GM12878 (cell line): ENCODE data around the gene SMIM28. TPM values are rescaled to one million over a fixed set of nuclear protein-coding genes. Genes with fewer than 3 reads are reported as not detected.

Experiments
- ATAC-seq: fragments of 200-7000 bp; cut with Tn5 transposase; 3 replicates; pipeline ENCODE4 v1.9.1; 2020; ENCODE audit warnings: mild to moderate bottlenecking, moderate library complexity
- BruUV-seq: library from RNA; stranded (reverse); fragments of 400-500 nt; replicated peaks from 2 replicates; lab custom pipeline; 2021; lab: Mats Ljungman, UMichigan
- CTCF ChIA-PET: fragments of 300-600 bp; sonication (Branson Sonifier 250); formaldehyde crosslinking; extraction: SDS; loops from one replicate; lab custom pipeline; 2021; ENCODE audit warnings: inconsistent platforms; lab: Yijun Ruan, JAX
- POLR2A ChIA-PET: fragments of 350-600 bp; formaldehyde crosslinking; extraction: SDS; loops from one replicate; lab custom pipeline; 2021; ENCODE audit warnings: inconsistent platforms; lab: Charles Lee
- RAD21 ChIA-PET: fragments of 300-600 bp; sonication (Branson Sonifier 250); formaldehyde crosslinking; loops from one replicate; lab custom pipeline; 2023; ENCODE audit warnings: antibody characterized with exemption; ENCODE audit not compliant: unreplicated experiment; lab: Charles Lee
- SMC1A ChIA-PET: fragments of 300-600 bp; sonication (Branson Sonifier 250); formaldehyde crosslinking; loops from one replicate; lab custom pipeline; 2023; ENCODE audit not compliant: unreplicated experiment, uncharacterized antibody; lab: Charles Lee
- DNase-seq: peaks from one replicate; pipeline ENCODE4 v3.0.0-alpha.2; 2011; ENCODE audit warnings: low read depth, low spot score
- FAIRE-seq: peaks from 3 replicates; lab custom pipeline; 2011; peaks lifted over from hg19 to GRCh38; lab: Jason Lieb, UNC
- H2AFZ ChIP-seq: 2 replicates; pipeline ENCODE4 v1.6.0; 2011; ENCODE audit warnings: low read depth, low read length, control low read depth; ENCODE audit not compliant: control insufficient read depth
- H3K27ac ChIP-seq: 2 replicates; pipeline ENCODE4 v1.5.1; 2011; ENCODE audit warnings: control low read depth; ENCODE audit not compliant: control insufficient read depth, insufficient read depth
- H3K27me3 ChIP-seq, 2 experiments: replicated peaks in 1 of 2; 2 replicates each; pipeline versions ENCODE4 v1.6.0 to v1.6.1; 2011; ENCODE audit warnings: low read length in 1 of 2; ENCODE audit not compliant: control insufficient read depth in 2 of 2, insufficient read depth in 2 of 2
- H3K36me3 ChIP-seq, 2 experiments: 2 replicates each; pipeline ENCODE4 v1.5.1; 2011; ENCODE audit warnings: low read length in 1 of 2; ENCODE audit not compliant: control insufficient read depth in 2 of 2, insufficient read depth in 2 of 2
- H3K4me1 ChIP-seq: 2 replicates; pipeline ENCODE4 v1.6.1; 2011; ENCODE audit warnings: mild to moderate bottlenecking, low read length, moderate library complexity, mixed read lengths; ENCODE audit not compliant: control insufficient read depth, insufficient read depth
- H3K4me2 ChIP-seq: 2 replicates; pipeline ENCODE4 v1.6.0; 2011; ENCODE audit warnings: control low read depth; ENCODE audit not compliant: control insufficient read depth, insufficient read depth
- H3K4me3 ChIP-seq: fragments of 200-600 bp; sonication (generic); 2 replicates; pipeline ENCODE4 v1.5.1; 2016
- H3K79me2 ChIP-seq: 2 replicates; pipeline ENCODE4 v1.6.0; 2011; ENCODE audit warnings: low read length; ENCODE audit not compliant: control insufficient read depth, insufficient read depth
- H3K9ac ChIP-seq: 2 replicates; pipeline ENCODE4 v1.8.0; 2011; ENCODE audit warnings: low read length, control low read depth, mixed read lengths; ENCODE audit not compliant: control insufficient read depth, insufficient read depth
- H3K9me3 ChIP-seq: replicated peaks from 3 replicates; pipeline ENCODE4 v1.5.1; 2011; ENCODE audit warnings: mild to moderate bottlenecking, low read length; ENCODE audit not compliant: control insufficient read depth, insufficient read depth
- H4K20me1 ChIP-seq: 2 replicates; pipeline ENCODE4 v1.6.0; 2011; ENCODE audit not compliant: control insufficient read depth, insufficient read depth
- ATF7 ChIP-seq: fragments of 450-650 bp; IDR thresholded peaks from 2 replicates; pipeline ENCODE4 v1.6.1; 2016; ENCODE audit warnings: low read depth, mild to moderate bottlenecking
- CBFB ChIP-seq: IDR thresholded peaks from 2 replicates; pipeline ENCODE4 v1.6.1; 2016; ENCODE audit warnings: antibody characterized with exemption, low read depth
- NFIC ChIP-seq: IDR thresholded peaks from 2 replicates; pipeline ENCODE4 v1.6.1; 2012; ENCODE audit warnings: low read depth, mild to moderate bottlenecking, inconsistent platforms, low read length, moderate library complexity
- SPI1 ChIP-seq: IDR thresholded peaks from 2 replicates; pipeline ENCODE4 v1.6.1; 2011; ENCODE audit warnings: low read depth, mild to moderate bottlenecking, low read length, moderate library complexity, borderline replicate concordance; ENCODE audit not compliant: insufficient read depth
- WGBS: methylation state at CpG from one replicate; pipeline ENCODE4 v1.1.6; 2016; ENCODE audit warnings: low lambda C conversion rate; ENCODE audit not compliant: insufficient replicate concordance, insufficient coverage; ENCODE audit errors: missing lambda C conversion rate; 5-methylcytosine and 5-hydroxymethylcytosine counted together
- in situ Hi-C: fragments of 300-500 bp; cut with MboI; formaldehyde crosslinking; loops from 9 replicates; pipeline ENCODE4 v1.14.3; 2018; ENCODE audit warnings: mixed read lengths
- intact Hi-C: fragments of 100-400 bp; cut with micrococcal nuclease; formaldehyde crosslinking; loops from one replicate; pipeline ENCODE4 v1.14.2; 2022; ENCODE audit not compliant: unreplicated experiment
- polyA plus RNA-seq, 11 experiments: library from polyadenylated mRNA; depleted of rRNA in 4 of 11; unstranded in 6 of 11; stranded (reverse) in 5 of 11; fragments of >200 nt; fragmentation: Nextera tagmentation in 4 of 11; fragmentation: Illumina TruSeq in 1 of 11; extraction: Ambion mirVana in 4 of 11; extraction: Trizol in 1 of 11; gene quantifications; 1 replicate in 1 of 11; 2 replicates in 10 of 11; pipeline versions ENCODE4 v1.2.1 to v1.2.3, GENCODE V29; 2011 to 2016; ENCODE audit warnings: inconsistent platforms in 2 of 11, missing spikeins in 2 of 11, low read depth in 1 of 11
- total RNA-seq, 4 experiments: library from RNA; depleted of rRNA in 3 of 4; stranded (reverse); fragments of >200 nt in 3 of 4; fragmentation: Illumina TruSeq in 1 of 4; extraction: Trizol in 1 of 4; gene quantifications; 2 replicates each; pipeline versions ENCODE4 v1.2.1 to v1.2.3, GENCODE V29; 2013 to 2021
- TF ChIP-seq, protein P1 (sequence below): IDR thresholded peaks from 2 replicates; pipeline ENCODE4 v1.6.1; 2012; ENCODE audit warnings: low read depth, low read length, improper control_type of control experiment
- TF ChIP-seq, protein P2 (sequence below): fragments of 450-650 bp; IDR thresholded peaks from 2 replicates; pipeline ENCODE4 v1.6.1; 2016; ENCODE audit warnings: mild to moderate bottlenecking, moderate library complexity, borderline replicate concordance

Gene SMIM28
- total and polyA plus RNA-seq, 10 of the 15 experiments (the other 5 are each of a cell fraction or from before 2014, with no cell fraction given) = not detected

DNA sequence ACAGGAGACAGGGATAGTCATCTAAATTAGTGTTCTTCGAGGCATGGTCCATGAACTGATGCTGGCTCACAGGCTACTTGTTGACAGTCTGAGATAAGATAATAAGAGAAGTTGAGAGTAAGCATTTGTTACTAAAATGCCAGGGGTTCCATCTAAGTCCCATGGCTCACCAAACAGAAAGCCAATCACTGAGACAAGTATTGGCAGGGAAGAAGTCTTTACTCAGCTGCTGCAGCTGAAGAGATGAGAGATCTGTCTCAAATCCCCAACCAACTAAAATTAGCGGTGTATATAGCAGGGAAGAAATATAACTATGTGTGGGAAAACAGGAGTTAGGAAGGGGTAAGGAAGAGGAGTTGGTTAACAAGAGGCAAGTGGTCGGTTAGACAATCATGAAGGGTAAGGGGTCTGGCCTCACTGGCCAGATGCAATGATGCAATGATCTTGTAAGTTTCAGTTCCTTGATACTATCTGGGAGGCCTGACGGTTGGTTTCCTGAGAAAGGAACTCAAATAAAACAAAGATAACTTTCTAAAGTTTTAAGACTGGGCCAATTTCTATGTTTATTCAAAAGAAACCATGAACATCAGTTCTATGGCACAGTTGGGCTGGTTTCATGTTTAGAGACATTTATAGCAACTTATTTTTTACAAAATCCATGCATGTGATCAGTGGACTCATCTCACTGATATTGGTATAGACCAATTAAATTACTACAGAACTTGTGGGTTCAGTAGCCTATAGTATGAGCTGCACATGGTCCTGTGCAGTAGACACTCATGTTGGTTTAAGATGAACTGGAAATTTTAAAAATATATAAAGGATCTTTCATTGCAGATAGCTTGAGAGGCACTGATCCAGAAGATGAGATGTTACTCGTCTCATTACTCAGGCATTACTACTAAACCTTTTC is 16.4 kb downstream of the SMIM28 start:
- H3K9ac ChIP-seq = no peak overlapping the region
- no peak overlapping the region for H3K4me3 ChIP-seq
- 38% methylated on average over 5 of the region's 5 CpGs for WGBS
- H2AFZ ChIP-seq = no peak overlapping the region
- FAIRE-seq (no peak), DNase-seq (no peak), ATAC-seq (peak; percentile 78)
- no peak overlapping the region for H3K27ac ChIP-seq
- no peaks in the 10 kb centered on the region for H3K27me3 ChIP-seq
- no peaks in the 10 kb centered on the region for H3K9me3 ChIP-seq
- TF ChIP-seq CBFB = no peak
- peak; percentile 73; the same call in 1 of the 2 replicates for TF ChIP-seq SPI1
- TF ChIP-seq, protein P1, sequence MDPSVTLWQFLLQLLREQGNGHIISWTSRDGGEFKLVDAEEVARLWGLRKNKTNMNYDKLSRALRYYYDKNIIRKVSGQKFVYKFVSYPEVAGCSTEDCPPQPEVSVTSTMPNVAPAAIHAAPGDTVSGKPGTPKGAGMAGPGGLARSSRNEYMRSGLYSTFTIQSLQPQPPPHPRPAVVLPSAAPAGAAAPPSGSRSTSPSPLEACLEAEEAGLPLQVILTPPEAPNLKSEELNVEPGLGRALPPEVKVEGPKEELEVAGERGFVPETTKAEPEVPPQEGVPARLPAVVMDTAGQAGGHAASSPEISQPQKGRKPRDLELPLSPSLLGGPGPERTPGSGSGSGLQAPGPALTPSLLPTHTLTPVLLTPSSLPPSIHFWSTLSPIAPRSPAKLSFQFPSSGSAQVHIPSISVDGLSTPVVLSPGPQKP = no peak
- TF ChIP-seq, protein P2, sequence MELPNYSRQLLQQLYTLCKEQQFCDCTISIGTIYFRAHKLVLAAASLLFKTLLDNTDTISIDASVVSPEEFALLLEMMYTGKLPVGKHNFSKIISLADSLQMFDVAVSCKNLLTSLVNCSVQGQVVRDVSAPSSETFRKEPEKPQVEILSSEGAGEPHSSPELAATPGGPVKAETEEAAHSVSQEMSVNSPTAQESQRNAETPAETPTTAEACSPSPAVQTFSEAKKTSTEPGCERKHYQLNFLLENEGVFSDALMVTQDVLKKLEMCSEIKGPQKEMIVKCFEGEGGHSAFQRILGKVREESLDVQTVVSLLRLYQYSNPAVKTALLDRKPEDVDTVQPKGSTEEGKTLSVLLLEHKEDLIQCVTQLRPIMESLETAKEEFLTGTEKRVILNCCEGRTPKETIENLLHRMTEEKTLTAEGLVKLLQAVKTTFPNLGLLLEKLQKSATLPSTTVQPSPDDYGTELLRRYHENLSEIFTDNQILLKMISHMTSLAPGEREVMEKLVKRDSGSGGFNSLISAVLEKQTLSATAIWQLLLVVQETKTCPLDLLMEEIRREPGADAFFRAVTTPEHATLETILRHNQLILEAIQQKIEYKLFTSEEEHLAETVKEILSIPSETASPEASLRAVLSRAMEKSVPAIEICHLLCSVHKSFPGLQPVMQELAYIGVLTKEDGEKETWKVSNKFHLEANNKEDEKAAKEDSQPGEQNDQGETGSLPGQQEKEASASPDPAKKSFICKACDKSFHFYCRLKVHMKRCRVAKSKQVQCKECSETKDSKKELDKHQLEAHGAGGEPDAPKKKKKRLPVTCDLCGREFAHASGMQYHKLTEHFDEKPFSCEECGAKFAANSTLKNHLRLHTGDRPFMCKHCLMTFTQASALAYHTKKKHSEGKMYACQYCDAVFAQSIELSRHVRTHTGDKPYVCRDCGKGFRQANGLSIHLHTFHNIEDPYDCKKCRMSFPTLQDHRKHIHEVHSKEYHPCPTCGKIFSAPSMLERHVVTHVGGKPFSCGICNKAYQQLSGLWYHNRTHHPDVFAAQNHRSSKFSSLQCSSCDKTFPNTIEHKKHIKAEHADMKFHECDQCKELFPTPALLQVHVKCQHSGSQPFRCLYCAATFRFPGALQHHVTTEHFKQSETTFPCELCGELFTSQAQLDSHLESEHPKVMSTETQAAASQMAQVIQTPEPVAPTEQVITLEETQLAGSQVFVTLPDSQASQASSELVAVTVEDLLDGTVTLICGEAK = no peak
- TF ChIP-seq ATF7 = peak; percentile 55
- 0 out of 2 replicates have a peak, but pooled peaks have one; percentile 30 for TF ChIP-seq NFIC
- in situ Hi-C loops = no loop called here
- RAD21 ChIA-PET = no interaction called here
- no TSS peak for BruUV-seq
- intact Hi-C loops = no loop called here
- POLR2A ChIA-PET = interaction anchor here (0.6 kb wide), 1 partner anchor 632 kb away, joined by 3 read pairs; no protein-coding TSS in a partner anchor
- no peak overlapping the region for H3K4me2 ChIP-seq
- H4K20me1 ChIP-seq = no peaks in the 10 kb centered on the region
- H3K79me2 ChIP-seq = no peaks in the 10 kb centered on the region
- no peaks in the 10 kb centered on the region for H3K4me1 ChIP-seq
- SMC1A ChIA-PET = interaction anchor here (0.6 to 1.4 kb wide), 3 partner anchors 13 to 279 kb away, joined by 3 to 6 read pairs (median 3); no protein-coding TSS in a partner anchor
- CTCF ChIA-PET = interaction anchor here (0.7 to 1.0 kb wide), 3 partner anchors 9 to 369 kb away, joined by 3 to 5 read pairs (median 3); no protein-coding TSS in a partner anchor
- H3K36me3 ChIP-seq = no peaks in the 10 kb centered on the region
